ENCODE data around the gene SH2B3. TPM values are rescaled to one million over a fixed set of nuclear protein-coding genes. Genes with fewer than 3 reads are reported as not detected.

The SH2B3 gene
- total RNA-seq, 1 donor from 2014 or later: 50.5 TPM

- no peak for DNase-seq
- intact Hi-C loops (cut with micrococcal nuclease): no loop called here
- Histone ChIP-seq H3K9me3 (replicated peaks) (no peaks in the 10 kb centered on the region), H3K36me3 (peaks cover 16% of the 10 kb centered on the region), H3K27ac (replicated peaks) (peak overlapping the region; percentile 97), H3K4me3 (peak overlapping the region; percentile 36), H3K27me3 (ENCODE audit: low read depth) (no peaks in the 10 kb centered on the region), H3K4me1 (peaks cover 100% of the 10 kb centered on the region)
- TF ChIP-seq CTCF (IDR thresholded peaks at IDR 0.05; ENCODE audit: borderline replicate concordance): no peak
These were observed 19.9 kb downstream of the SH2B3 start for GRCh38 chr12:111425655-111426054.

GRCh38 chr12:111426344-111427185 lies 20.8 kb downstream of the SH2B3 start:
- TF ChIP-seq CTCF (IDR thresholded peaks at IDR 0.05; ENCODE audit: borderline replicate concordance): no peak
- no peaks in the 10 kb centered on the region for H3K9me3 ChIP-seq (replicated peaks)
- peaks cover 100% of the 10 kb centered on the region for H3K4me1 ChIP-seq
- peak overlapping the region; percentile 97 for H3K27ac ChIP-seq (replicated peaks)
- no peak for DNase-seq
- no peaks in the 10 kb centered on the region for H3K27me3 ChIP-seq (ENCODE audit: low read depth)
- H3K4me3 ChIP-seq: peak overlapping the region; percentile 36
- intact Hi-C loops (cut with micrococcal nuclease): no loop called here
- H3K36me3 ChIP-seq: peaks cover 7% of the 10 kb centered on the region

GRCh38 chr12:111427417-111428074 lies 21.8 kb downstream of the SH2B3 start:
- no peaks in the 10 kb centered on the region for H3K36me3 ChIP-seq
- no peaks in the 10 kb centered on the region for H3K9me3 ChIP-seq (replicated peaks)
- intact Hi-C loops (cut with micrococcal nuclease): no loop called here
- H3K4me3 ChIP-seq: no peak overlapping the region
- no peak for TF ChIP-seq CTCF (IDR thresholded peaks at IDR 0.05; ENCODE audit: borderline replicate concordance)
- DNase-seq: no peak
- peaks cover 100% of the 10 kb centered on the region for H3K4me1 ChIP-seq
- H3K27ac ChIP-seq (replicated peaks): peak overlapping the region; percentile 97
- H3K27me3 ChIP-seq (ENCODE audit: low read depth): no peaks in the 10 kb centered on the region

- TF ChIP-seq CTCF (IDR thresholded peaks at IDR 0.05; ENCODE audit: borderline replicate concordance): no peak
- Histone ChIP-seq H3K27ac (replicated peaks) (peak overlapping the region; percentile 97), H3K36me3 (no peaks in the 10 kb centered on the region), H3K9me3 (replicated peaks) (no peaks in the 10 kb centered on the region), H3K4me3 (peak overlapping the region; percentile 25), H3K4me1 (peaks cover 100% of the 10 kb centered on the region), H3K27me3 (ENCODE audit: low read depth) (no peaks in the 10 kb centered on the region)
- intact Hi-C loops (cut with micrococcal nuclease): no loop called here
- DNase-seq: no peak
These were observed 22.5 kb downstream of the SH2B3 start for GRCh38 chr12:111428081-111428727.

DNA sequence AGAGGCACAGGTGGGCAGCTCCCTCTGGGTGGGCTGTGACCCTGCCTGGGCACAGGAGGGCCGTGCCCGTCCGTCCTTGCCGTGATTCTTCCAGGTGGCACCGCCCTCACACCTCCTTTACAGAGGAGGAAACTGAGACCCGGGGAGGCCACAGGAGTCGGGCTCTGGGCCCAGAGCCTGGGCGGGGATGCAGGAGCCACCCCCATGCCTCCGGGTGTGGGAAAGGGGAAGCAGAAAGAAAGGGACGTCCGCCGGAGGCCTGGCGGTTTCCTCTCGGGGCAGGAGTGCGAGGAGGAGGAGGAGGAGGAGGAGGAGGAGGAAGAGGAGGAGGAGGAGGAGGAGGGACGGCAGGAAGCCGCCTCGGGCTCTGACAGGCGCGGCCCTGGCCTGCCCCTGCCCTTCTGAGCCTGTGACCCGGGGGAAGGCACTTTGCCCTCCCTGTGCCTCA lies 23.0 kb downstream of the SH2B3 start:
- Histone ChIP-seq H3K27ac (replicated peaks) (peak overlapping the region; percentile 97), H3K4me1 (peaks cover 100% of the 10 kb centered on the region), H3K36me3 (no peaks in the 10 kb centered on the region), H3K9me3 (replicated peaks) (no peaks in the 10 kb centered on the region), H3K27me3 (ENCODE audit: low read depth) (no peaks in the 10 kb centered on the region), H3K4me3 (peak overlapping the region; percentile 35)
- intact Hi-C loops (cut with micrococcal nuclease): no loop called here
- peak; percentile 76 for DNase-seq
- TF ChIP-seq CTCF (IDR thresholded peaks at IDR 0.05; ENCODE audit: borderline replicate concordance): no peak
